ENCODE results near the gene HOXC12. TPM values are rescaled to one million over a fixed set of nuclear protein-coding genes. Genes with fewer than 3 reads are reported as not detected.

The HOXC12 gene
- total RNA-seq, 1 experiment from 2014 or later: not detected

GRCh38 chr12:53944907-53945847 is 9.5 kb upstream of the HOXC12 start:
- TF ChIP-seq RORB (CRISPR knock-in tag; IDR thresholded peaks at IDR 0.05): no peak
- no peak for TF ChIP-seq TEAD4 (CRISPR knock-in tag; IDR thresholded peaks at IDR 0.05)
- TF ChIP-seq, protein P1, sequence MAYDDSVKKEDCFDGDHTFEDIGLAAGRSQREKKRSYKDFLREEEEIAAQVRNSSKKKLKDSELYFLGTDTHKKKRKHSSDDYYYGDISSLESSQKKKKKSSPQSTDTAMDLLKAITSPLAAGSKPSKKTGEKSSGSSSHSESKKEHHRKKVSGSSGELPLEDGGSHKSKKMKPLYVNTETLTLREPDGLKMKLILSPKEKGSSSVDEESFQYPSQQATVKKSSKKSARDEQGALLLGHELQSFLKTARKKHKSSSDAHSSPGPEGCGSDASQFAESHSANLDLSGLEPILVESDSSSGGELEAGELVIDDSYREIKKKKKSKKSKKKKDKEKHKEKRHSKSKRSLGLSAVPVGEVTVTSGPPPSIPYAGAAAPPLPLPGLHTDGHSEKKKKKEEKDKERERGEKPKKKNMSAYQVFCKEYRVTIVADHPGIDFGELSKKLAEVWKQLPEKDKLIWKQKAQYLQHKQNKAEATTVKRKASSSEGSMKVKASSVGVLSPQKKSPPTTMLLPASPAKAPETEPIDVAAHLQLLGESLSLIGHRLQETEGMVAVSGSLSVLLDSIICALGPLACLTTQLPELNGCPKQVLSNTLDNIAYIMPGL (CRISPR knock-in tag; IDR thresholded peaks at IDR 0.05): no peak
- no peak for TF ChIP-seq MAX (CRISPR knock-in tag; IDR thresholded peaks at IDR 0.05)
- TF ChIP-seq CREM (CRISPR knock-in tag; IDR thresholded peaks at IDR 0.05): no peak
- TF ChIP-seq TP53 (CRISPR knock-in tag; IDR thresholded peaks at IDR 0.05): no peak
- no peak for TF ChIP-seq NR2C2 (CRISPR knock-in tag; IDR thresholded peaks at IDR 0.05)
- no peak for TF ChIP-seq ZSCAN18 (CRISPR knock-in tag; IDR thresholded peaks at IDR 0.05)
- TF ChIP-seq, protein P2, sequence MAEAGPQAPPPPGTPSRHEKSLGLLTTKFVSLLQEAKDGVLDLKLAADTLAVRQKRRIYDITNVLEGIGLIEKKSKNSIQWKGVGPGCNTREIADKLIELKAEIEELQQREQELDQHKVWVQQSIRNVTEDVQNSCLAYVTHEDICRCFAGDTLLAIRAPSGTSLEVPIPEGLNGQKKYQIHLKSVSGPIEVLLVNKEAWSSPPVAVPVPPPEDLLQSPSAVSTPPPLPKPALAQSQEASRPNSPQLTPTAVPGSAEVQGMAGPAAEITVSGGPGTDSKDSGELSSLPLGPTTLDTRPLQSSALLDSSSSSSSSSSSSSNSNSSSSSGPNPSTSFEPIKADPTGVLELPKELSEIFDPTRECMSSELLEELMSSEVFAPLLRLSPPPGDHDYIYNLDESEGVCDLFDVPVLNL (CRISPR knock-in tag; IDR thresholded peaks at IDR 0.05; ENCODE audit: borderline replicate concordance, low read depth): no peak
- TF ChIP-seq, protein P3, sequence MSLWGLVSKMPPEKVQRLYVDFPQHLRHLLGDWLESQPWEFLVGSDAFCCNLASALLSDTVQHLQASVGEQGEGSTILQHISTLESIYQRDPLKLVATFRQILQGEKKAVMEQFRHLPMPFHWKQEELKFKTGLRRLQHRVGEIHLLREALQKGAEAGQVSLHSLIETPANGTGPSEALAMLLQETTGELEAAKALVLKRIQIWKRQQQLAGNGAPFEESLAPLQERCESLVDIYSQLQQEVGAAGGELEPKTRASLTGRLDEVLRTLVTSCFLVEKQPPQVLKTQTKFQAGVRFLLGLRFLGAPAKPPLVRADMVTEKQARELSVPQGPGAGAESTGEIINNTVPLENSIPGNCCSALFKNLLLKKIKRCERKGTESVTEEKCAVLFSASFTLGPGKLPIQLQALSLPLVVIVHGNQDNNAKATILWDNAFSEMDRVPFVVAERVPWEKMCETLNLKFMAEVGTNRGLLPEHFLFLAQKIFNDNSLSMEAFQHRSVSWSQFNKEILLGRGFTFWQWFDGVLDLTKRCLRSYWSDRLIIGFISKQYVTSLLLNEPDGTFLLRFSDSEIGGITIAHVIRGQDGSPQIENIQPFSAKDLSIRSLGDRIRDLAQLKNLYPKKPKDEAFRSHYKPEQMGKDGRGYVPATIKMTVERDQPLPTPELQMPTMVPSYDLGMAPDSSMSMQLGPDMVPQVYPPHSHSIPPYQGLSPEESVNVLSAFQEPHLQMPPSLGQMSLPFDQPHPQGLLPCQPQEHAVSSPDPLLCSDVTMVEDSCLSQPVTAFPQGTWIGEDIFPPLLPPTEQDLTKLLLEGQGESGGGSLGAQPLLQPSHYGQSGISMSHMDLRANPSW (CRISPR knock-in tag; conservative IDR thresholded peaks at IDR 0.05; ENCODE audit: low read depth): no peak
- H3K4me3 Mint-ChIP-seq: peak overlapping the region; percentile 23
- DNase-seq (ENCODE audit: low spot score) (no peak), ATAC-seq (peak; percentile 50)
- POLR2A ChIA-PET: no interaction called here
- H3K4me1 Mint-ChIP-seq: peaks cover 11% of the 10 kb centered on the region
- H3K9me3 Mint-ChIP-seq: no peaks in the 10 kb centered on the region
- H3K27ac Mint-ChIP-seq: no peak overlapping the region
- CTCF ChIA-PET: interaction anchor here (0.7 to 1.7 kb wide), 6 partner anchors 177 to 263 kb away, joined by 3 to 5 read pairs (median 3); no protein-coding TSS in a partner anchor
- H3K27me3 Mint-ChIP-seq (ENCODE audit: low read depth): peaks cover 100% of the 10 kb centered on the region
- no peaks in the 10 kb centered on the region for H3K36me3 Mint-ChIP-seq

DNA sequence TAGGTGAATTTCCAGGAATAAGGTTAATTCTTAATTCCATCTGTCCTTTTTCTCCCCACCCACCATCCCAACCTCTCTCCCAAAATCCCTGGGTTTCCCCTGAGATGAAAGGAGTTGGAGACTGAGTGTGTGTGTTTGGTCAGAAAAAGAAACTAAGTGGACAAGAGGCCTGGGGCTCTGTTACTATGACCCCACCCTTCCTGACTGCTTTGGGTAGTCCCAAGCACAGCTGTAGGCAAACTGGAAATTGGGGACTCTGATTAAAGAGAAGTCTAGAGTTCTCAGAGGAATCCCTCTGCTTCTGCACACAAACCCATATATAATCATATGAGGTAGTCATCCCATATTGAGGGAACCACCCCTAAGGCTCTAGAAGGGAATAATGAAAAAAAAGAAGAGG is 7.0 kb upstream of the HOXC12 start:
- Mint-ChIP-seq H3K27ac (no peak overlapping the region), H3K36me3 (no peaks in the 10 kb centered on the region), H3K4me1 (peaks cover 22% of the 10 kb centered on the region), H3K4me3 (no peak overlapping the region), H3K9me3 (no peaks in the 10 kb centered on the region), H3K27me3 (ENCODE audit: low read depth) (peaks cover 100% of the 10 kb centered on the region)
- ChIA-PET CTCF (interaction anchor here (1.0 kb wide), 1 partner anchor 244 kb away, joined by 3 read pairs; no protein-coding TSS in a partner anchor), POLR2A (no interaction called here)
- ATAC-seq (no peak), DNase-seq (ENCODE audit: low spot score) (no peak)
- no peak for TF ChIP-seq MYBL2 (CRISPR knock-in tag; IDR thresholded peaks at IDR 0.05)
- TF ChIP-seq OVOL2 (CRISPR knock-in tag; IDR thresholded peaks at IDR 0.05; ENCODE audit: borderline replicate concordance): no peak
- TF ChIP-seq RELA (CRISPR knock-in tag; IDR thresholded peaks at IDR 0.05; ENCODE audit: borderline replicate concordance): no peak
- no peak for TF ChIP-seq CTCF (IDR thresholded peaks at IDR 0.05)
- TF ChIP-seq, protein P4, sequence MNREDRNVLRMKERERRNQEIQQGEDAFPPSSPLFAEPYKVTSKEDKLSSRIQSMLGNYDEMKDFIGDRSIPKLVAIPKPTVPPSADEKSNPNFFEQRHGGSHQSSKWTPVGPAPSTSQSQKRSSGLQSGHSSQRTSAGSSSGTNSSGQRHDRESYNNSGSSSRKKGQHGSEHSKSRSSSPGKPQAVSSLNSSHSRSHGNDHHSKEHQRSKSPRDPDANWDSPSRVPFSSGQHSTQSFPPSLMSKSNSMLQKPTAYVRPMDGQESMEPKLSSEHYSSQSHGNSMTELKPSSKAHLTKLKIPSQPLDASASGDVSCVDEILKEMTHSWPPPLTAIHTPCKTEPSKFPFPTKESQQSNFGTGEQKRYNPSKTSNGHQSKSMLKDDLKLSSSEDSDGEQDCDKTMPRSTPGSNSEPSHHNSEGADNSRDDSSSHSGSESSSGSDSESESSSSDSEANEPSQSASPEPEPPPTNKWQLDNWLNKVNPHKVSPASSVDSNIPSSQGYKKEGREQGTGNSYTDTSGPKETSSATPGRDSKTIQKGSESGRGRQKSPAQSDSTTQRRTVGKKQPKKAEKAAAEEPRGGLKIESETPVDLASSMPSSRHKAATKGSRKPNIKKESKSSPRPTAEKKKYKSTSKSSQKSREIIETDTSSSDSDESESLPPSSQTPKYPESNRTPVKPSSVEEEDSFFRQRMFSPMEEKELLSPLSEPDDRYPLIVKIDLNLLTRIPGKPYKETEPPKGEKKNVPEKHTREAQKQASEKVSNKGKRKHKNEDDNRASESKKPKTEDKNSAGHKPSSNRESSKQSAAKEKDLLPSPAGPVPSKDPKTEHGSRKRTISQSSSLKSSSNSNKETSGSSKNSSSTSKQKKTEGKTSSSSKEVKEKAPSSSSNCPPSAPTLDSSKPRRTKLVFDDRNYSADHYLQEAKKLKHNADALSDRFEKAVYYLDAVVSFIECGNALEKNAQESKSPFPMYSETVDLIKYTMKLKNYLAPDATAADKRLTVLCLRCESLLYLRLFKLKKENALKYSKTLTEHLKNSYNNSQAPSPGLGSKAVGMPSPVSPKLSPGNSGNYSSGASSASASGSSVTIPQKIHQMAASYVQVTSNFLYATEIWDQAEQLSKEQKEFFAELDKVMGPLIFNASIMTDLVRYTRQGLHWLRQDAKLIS (CRISPR knock-in tag; IDR thresholded peaks at IDR 0.05; ENCODE audit: borderline replicate concordance): no peak
- no peak for TF ChIP-seq ZNF232 (CRISPR knock-in tag; IDR thresholded peaks at IDR 0.05)
- TF ChIP-seq, protein P5, sequence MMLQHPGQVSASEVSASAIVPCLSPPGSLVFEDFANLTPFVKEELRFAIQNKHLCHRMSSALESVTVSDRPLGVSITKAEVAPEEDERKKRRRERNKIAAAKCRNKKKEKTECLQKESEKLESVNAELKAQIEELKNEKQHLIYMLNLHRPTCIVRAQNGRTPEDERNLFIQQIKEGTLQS (CRISPR knock-in tag; conservative IDR thresholded peaks at IDR 0.05): no peak
- TF ChIP-seq ETV6 (CRISPR knock-in tag; IDR thresholded peaks at IDR 0.05): no peak
- no peak for TF ChIP-seq NR2C2 (CRISPR knock-in tag; IDR thresholded peaks at IDR 0.05)
- TF ChIP-seq, protein P6, sequence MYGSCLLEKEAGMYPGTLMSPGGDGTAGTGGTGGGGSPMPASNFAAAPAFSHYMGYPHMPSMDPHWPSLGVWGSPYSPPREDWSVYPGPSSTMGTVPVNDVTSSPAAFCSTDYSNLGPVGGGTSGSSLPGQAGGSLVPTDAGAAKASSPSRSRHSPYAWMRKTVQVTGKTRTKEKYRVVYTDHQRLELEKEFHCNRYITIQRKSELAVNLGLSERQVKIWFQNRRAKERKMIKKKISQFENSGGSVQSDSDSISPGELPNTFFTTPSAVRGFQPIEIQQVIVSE (CRISPR knock-in tag; IDR thresholded peaks at IDR 0.05; ENCODE audit: borderline replicate concordance): no peak

Measured in WTC11 (cell line).